Endodermal cell (in vitro differentiated cells): Measurements from ENCODE around the gene RAPGEF1. TPM values are rescaled to one million over a fixed set of nuclear protein-coding genes. Genes with fewer than 3 reads are reported as not detected.

Experiments
- DNase-seq: peaks from one replicate; pipeline ENCODE4 v3.0.0-alpha.2; 2017
- H3K27ac ChIP-seq: 2 replicates; pipeline ENCODE4 v1.5.1; 2013; ENCODE audit warnings: mild to moderate bottlenecking, low read depth, low read length, moderate library complexity
- H3K27me3 ChIP-seq: 2 replicates; pipeline ENCODE4 v1.6.1; 2013; ENCODE audit warnings: mild to moderate bottlenecking, low read length, moderate library complexity; ENCODE audit not compliant: insufficient read depth, control insufficient read depth, poor library complexity, severe bottlenecking
- H3K36me3 ChIP-seq: 2 replicates; pipeline ENCODE4 v1.7.0; 2013; ENCODE audit warnings: mild to moderate bottlenecking, low read length, moderate library complexity; ENCODE audit not compliant: control insufficient read depth, insufficient read depth
- H3K4me1 ChIP-seq: one replicate; pipeline ENCODE4 v1.7.0; 2013; ENCODE audit warnings: low read length; ENCODE audit not compliant: control insufficient read depth, insufficient read depth
- H3K4me3 ChIP-seq: 2 replicates; pipeline ENCODE4 v1.5.1; 2013; ENCODE audit warnings: mild to moderate bottlenecking, low read length, moderate library complexity
- H3K9ac ChIP-seq: 2 replicates; pipeline ENCODE4 v1.6.1; 2013; ENCODE audit warnings: mild to moderate bottlenecking, low read length, moderate library complexity; ENCODE audit not compliant: poor library complexity, severe bottlenecking; ENCODE audit errors: extremely low read depth
- H3K9me3 ChIP-seq: 2 replicates; pipeline ENCODE4 v1.6.1; 2013; ENCODE audit warnings: mild to moderate bottlenecking, low read length, moderate library complexity; ENCODE audit not compliant: control insufficient read depth
- H3K27ac Mint-ChIP-seq: 2 replicates; pipeline ENCODE4 v1.8.0; 2020; ENCODE audit warnings: mixed read lengths
- H3K27me3 Mint-ChIP-seq: 2 replicates; pipeline ENCODE4 v1.8.0; 2021; ENCODE audit warnings: mild to moderate bottlenecking, mixed read lengths; ENCODE audit not compliant: insufficient read depth
- H3K36me3 Mint-ChIP-seq: 2 replicates; pipeline ENCODE4 v1.8.0; 2020; ENCODE audit warnings: low read depth, mixed read lengths
- H3K4me1 Mint-ChIP-seq: 2 replicates; pipeline ENCODE4 v1.8.0; 2020; ENCODE audit warnings: mixed read lengths
- H3K4me3 Mint-ChIP-seq: 2 replicates; pipeline ENCODE4 v1.8.0; 2020; ENCODE audit warnings: mild to moderate bottlenecking, moderate library complexity, mixed read lengths
- H3K9me3 Mint-ChIP-seq: 2 replicates; pipeline ENCODE4 v1.8.0; 2020; ENCODE audit warnings: mild to moderate bottlenecking, mixed read lengths
- WGBS, 2 experiments: methylation state at CpG; one replicate each; pipeline versions ENCODE4 v1.1.5 to v1.1.7; 2013; ENCODE audit warnings: missing lambda C conversion rate in 2 of 2, mixed read lengths in 1 of 2; ENCODE audit not compliant: insufficient coverage in 1 of 2, insufficient read length in 1 of 2; 5-methylcytosine and 5-hydroxymethylcytosine counted together
- total RNA-seq, 2 donors: library from RNA; stranded (reverse); fragmentation: NEBNext Ultra II Directional in 1 of 2; extraction: Animal tissue kit (Norgen Biotek cat#: 25700) in 1 of 2; gene quantifications; 2 replicates in 1 of 2; 3 replicates in 1 of 2; pipeline ENCODE4 v1.2.1, GENCODE V29; 2021
- TF ChIP-seq, protein P1 (sequence below): fragments of 200-600 bp; sonication (generic); conservative IDR thresholded peaks from 2 replicates; pipeline ENCODE4 v1.5.0; 2021; ENCODE audit warnings: antibody characterized with exemption, mild to moderate bottlenecking

Gene RAPGEF1
- total RNA-seq, 2 donors from 2014 or later, result 63.4 to 85.5 TPM

DNA sequence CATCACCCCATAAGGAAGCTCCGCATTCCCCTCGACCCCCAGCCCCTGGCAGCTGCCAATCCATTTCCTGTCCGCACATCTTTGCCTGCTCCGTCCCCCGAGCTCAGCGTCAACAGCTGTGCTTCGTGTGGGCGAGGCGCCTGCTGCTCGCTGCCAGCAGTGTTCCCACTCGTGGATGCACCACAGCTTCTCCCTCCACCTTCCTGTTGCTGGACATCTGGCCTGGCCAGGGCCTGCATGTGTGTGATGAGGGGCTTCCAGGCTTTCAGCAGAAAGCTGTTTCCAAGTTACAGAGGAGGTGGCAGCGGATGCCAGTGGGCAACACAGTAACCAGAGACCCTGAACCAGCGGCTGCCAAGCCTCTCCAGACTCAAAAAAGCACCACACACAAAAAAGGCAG, 108.6 kb downstream of the RAPGEF1 start:
- no peaks in the 10 kb centered on the region for H3K9me3 Mint-ChIP-seq
- WGBS, 2 experiments, result 76 to 94% methylated on average over 8 to 13 of the region's 13 CpGs
- Histone ChIP-seq H3K27ac (no peak overlapping the region), H3K9me3 (no peaks in the 10 kb centered on the region), H3K4me3 (no peak overlapping the region), H3K9ac (no peak overlapping the region), H3K36me3 (peaks cover 22% of the 10 kb centered on the region), H3K4me1 (no peaks in the 10 kb centered on the region), H3K27me3 (no peaks in the 10 kb centered on the region)
- no peak overlapping the region for H3K4me3 Mint-ChIP-seq
- no peak overlapping the region for H3K27ac Mint-ChIP-seq
- no peaks in the 10 kb centered on the region for H3K27me3 Mint-ChIP-seq
- peaks cover 27% of the 10 kb centered on the region for H3K4me1 Mint-ChIP-seq
- TF ChIP-seq, protein P1, sequence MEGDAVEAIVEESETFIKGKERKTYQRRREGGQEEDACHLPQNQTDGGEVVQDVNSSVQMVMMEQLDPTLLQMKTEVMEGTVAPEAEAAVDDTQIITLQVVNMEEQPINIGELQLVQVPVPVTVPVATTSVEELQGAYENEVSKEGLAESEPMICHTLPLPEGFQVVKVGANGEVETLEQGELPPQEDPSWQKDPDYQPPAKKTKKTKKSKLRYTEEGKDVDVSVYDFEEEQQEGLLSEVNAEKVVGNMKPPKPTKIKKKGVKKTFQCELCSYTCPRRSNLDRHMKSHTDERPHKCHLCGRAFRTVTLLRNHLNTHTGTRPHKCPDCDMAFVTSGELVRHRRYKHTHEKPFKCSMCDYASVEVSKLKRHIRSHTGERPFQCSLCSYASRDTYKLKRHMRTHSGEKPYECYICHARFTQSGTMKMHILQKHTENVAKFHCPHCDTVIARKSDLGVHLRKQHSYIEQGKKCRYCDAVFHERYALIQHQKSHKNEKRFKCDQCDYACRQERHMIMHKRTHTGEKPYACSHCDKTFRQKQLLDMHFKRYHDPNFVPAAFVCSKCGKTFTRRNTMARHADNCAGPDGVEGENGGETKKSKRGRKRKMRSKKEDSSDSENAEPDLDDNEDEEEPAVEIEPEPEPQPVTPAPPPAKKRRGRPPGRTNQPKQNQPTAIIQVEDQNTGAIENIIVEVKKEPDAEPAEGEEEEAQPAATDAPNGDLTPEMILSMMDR, result no peak
- H3K36me3 Mint-ChIP-seq, result peaks cover 41% of the 10 kb centered on the region
- DNase-seq, result no peak

DNA sequence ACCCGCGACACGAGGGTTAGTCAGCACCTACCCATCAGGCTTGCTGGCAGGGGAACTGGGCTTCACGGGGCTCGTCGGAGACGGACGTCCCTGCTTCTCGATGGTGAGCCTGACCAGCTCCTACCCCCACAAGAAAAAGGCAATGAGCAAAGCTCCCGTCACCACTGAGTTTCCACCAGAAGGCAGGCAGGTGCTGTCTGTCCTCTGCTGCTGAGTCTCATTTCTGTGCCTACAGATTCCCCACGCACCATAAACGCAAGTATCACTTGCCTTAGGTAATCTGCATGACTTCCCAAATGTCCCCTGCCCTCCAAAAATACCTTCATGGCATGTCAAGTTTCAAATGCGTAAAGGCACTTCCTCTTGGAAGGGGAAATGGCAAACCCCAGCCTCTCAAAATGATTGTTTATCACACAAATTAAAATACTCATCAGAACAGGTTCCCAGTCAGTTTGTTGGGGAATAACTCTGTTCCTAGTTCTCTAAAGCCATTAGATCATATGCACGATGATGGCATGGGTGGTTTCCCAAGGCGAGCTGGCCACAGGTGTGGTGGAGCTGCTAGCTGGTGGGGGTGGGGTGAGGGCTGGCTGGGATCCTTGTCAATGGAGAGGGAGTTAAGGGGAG, 109.6 kb downstream of the RAPGEF1 start:
- H3K27ac ChIP-seq, result no peak overlapping the region
- peaks cover 25% of the 10 kb centered on the region for H3K36me3 ChIP-seq
- no peak overlapping the region for H3K4me3 ChIP-seq
- no peaks in the 10 kb centered on the region for H3K9me3 Mint-ChIP-seq
- H3K4me1 ChIP-seq, result no peaks in the 10 kb centered on the region
- TF ChIP-seq, protein P1, result no peak
- no peak overlapping the region for H3K27ac Mint-ChIP-seq
- H3K9ac ChIP-seq, result no peak overlapping the region
- no peaks in the 10 kb centered on the region for H3K27me3 Mint-ChIP-seq
- H3K4me1 Mint-ChIP-seq, result peaks cover 20% of the 10 kb centered on the region
- no peak for DNase-seq
- H3K9me3 ChIP-seq, result no peaks in the 10 kb centered on the region
- H3K27me3 ChIP-seq, result no peaks in the 10 kb centered on the region
- H3K4me3 Mint-ChIP-seq, result no peak overlapping the region
- peaks cover 50% of the 10 kb centered on the region for H3K36me3 Mint-ChIP-seq
- 94 to 98% methylated on average over 13 to 15 of the region's 15 CpGs for WGBS, 2 experiments

DNA sequence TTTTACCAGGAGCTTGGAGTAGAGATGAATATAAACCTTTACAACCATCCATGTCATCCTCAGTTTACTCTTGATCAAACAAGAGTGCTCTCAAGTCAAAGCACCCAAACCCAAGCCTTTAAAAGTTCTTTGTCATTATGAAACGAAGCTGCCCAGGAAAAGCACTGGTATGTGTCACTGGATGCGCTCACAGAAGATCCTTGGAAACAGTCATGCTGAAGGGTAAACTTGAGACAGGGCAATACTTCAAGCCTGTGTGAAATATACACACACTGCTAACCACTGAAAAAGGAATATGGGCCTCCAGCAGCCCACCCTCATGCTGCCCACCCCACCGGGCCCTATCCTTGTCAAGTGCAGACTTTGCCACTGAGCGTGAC, 110.1 kb downstream of the RAPGEF1 start:
- Histone ChIP-seq H3K4me3 (no peak overlapping the region), H3K9ac (no peak overlapping the region), H3K27ac (no peak overlapping the region), H3K36me3 (peaks cover 28% of the 10 kb centered on the region), H3K9me3 (no peaks in the 10 kb centered on the region), H3K27me3 (no peaks in the 10 kb centered on the region), H3K4me1 (no peaks in the 10 kb centered on the region)
- Mint-ChIP-seq H3K27ac (no peak overlapping the region), H3K36me3 (peaks cover 50% of the 10 kb centered on the region), H3K4me3 (no peak overlapping the region), H3K4me1 (peaks cover 15% of the 10 kb centered on the region), H3K27me3 (no peaks in the 10 kb centered on the region), H3K9me3 (no peaks in the 10 kb centered on the region)
- DNase-seq, result no peak
- TF ChIP-seq, protein P1, result no peak
- 95 to 96% methylated on average over 4 of the region's 4 CpGs for WGBS, 2 experiments
